Loucy (cell line): ENCODE measurements around the gene APEX2.

Experiments used
- CTCF ChIP-seq: fragments of 200-600 bp; sonication (generic); conservative IDR thresholded peaks from 2 replicates; pipeline ENCODE4 v1.5.1; 2014; ENCODE audit warnings: mild to moderate bottlenecking, antibody characterized with exemption, low read length
- EZH2phosphoT487 ChIP-seq: fragments of 200-600 bp; IDR thresholded peaks from 2 replicates; pipeline ENCODE4 v1.6.1; 2018; ENCODE audit warnings: antibody characterized with exemption, mild to moderate bottlenecking, moderate library complexity, borderline replicate concordance

DNA sequence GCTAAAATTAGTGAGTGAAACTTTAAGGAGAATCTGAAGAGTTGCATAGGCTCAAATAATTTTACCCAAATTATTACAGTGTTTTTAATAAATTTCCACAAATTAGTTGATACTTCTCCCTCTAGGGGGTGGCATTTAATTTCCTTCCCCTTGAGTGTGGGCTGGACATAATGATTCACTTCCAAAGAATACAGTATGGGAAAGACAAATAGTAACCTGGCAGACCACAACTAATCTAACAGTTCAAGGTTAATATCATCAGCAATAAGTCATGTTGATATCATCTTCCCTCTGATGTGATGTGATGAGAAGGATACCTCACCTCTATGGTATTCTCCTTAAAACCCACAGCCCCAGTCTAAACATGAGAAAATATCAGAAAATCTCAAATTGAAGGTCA, 21.7 kb upstream of the APEX2 start:
- TF ChIP-seq CTCF (no peak), EZH2phosphoT487 (no peak)
